HG03196 (cell line): Measurements from ENCODE around the gene KLHL29.

Experiments used
- ATAC-seq: cut with Tn5 transposase; IDR thresholded peaks from one replicate; pipeline ENCODE4 v1.9.1; 2021; ENCODE audit not compliant: unreplicated experiment

Gene KLHL29

GRCh38 chr2:23664066-23664788 is 279.2 kb downstream of the KLHL29 start:
- no peak for ATAC-seq

- ATAC-seq, result no peak
Observed at GRCh38 chr2:23666241-23666979, 281.4 kb downstream of the KLHL29 start.

GRCh38 chr2:23666980-23667357 is 282.0 kb downstream of the KLHL29 start:
- no peak for ATAC-seq

- ATAC-seq, result no peak
Observed at GRCh38 chr2:23668756-23669304, 283.9 kb downstream of the KLHL29 start.

- ATAC-seq, result no peak
Observed at GRCh38 chr2:23669413-23670244, 284.6 kb downstream of the KLHL29 start.

GRCh38 chr2:23670245-23670592 is 285.2 kb downstream of the KLHL29 start:
- ATAC-seq, result no peak

GRCh38 chr2:23673082-23673481 is 288.1 kb downstream of the KLHL29 start:
- no peak for ATAC-seq

DNA sequence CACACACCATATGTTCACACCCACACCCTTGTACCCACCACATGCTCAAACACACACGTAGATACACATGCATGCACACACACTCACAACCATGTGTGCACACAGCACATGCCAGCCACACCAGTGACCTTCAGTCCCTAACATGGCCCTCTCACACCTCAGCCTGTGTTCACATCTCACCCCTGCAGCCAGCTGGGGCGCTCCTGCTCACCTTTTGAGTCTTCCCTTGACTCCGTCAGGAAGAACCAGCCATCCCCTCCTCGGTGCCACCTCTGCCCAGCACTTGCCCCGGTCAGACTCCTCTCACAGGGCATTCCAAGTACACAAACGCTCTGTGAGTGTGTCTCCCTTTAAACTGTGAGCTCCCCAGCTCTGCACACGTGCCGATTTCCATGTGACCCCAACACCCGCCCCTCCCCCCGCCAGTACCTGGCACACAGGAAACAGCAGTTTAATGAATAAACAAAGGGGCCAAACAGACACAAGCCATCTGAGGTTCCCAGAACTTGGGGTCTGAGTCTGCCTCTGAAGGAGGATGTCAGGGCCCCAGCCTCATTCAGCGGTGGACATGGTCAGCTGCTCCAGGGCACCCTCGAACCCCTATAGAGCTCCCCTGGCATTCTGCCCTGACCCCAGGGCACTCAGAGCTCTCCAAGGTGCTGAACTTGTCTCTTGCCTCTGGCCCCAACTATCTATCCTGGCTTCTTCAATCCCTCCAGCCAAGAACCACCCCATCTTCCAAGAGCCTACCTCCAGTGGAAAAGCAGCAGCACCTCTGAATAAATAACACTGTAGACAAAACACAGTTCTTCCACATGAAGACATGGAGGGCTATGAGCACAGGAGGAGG is 289.1 kb downstream of the KLHL29 start:
- ATAC-seq, result no peak

DNA sequence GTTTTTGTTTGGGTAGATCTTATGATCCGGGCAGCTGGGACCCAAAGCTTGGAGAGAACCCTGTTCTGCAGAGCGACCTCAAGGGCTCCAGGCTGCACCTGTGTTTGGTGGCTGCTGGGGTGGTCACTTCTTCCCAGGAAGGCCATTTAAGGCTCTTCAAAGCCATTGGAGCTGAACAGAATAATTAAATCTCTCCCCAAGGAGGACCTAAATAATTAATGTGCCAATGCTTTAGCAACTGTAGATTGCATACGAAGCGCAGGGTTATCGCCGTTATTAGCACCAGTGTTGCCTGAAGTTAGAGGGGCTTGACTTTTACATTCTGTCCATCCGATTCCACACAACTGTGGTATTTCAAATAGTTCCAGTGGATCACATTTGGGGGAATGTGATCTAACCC is 290.5 kb downstream of the KLHL29 start:
- no peak for ATAC-seq

DNA sequence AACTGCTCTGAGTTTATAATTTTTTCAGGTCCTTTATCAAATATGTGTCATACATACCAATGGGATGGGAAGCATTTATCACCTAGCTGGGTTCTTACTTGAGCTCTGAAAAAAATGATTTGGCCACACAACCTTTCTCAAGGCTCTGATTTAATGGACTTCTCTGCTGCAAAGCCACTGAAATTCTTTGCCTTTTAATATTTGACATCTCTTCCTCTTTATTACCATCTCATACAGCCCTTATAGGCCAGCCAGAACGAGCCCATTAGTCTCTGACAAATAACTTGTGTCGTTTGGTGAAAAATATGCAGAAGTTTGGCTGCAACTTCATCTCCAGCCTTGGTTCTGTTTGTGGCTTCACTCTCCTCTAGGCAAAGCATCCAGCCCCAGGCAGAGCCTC is 292.9 kb downstream of the KLHL29 start:
- no peak for ATAC-seq

GRCh38 chr2:23679044-23679443 is 294.1 kb downstream of the KLHL29 start:
- no peak for ATAC-seq

GRCh38 chr2:23680951-23681350 is 296.0 kb downstream of the KLHL29 start:
- no peak for ATAC-seq

DNA sequence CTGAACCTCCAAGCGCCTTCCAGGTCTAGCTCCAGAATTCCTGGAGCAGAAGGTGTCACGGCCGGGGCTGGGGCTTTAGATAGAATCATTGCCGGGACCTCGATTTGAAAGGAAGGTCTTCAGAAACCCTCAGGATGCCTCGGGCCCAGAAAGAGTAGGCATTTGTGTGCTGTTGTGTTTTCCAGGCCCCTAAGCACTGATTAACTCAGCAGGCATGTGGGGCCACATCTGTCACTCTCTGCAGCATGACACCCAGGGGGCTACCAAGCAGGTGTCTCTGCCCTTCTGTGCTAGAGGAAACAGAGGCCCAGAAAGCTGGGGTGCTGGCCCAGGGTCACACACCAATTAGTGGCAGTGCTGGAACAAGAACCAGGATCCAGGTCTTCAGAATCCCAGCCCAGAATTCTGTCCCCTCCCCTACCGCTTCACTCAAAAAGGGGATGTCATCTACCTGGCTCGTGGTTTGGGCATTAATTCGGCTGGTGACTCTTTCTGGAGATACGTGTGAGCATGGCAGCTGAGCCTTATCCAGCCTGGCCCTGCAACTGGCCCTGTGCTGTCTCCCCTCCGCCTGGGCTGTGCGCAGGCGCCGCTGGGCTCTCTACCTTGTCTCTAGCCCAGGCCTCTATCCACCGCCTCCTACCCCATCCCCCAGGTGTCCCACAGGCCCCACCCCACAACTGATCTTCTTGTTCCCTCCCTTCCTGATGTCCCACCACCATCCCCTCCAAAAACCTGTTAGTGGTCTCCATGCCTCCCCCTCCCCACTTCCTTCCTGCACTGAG is 296.6 kb downstream of the KLHL29 start:
- no peak for ATAC-seq

GRCh38 chr2:23682481-23682880 is 297.5 kb downstream of the KLHL29 start:
- ATAC-seq, result no peak

GRCh38 chr2:23683001-23683400 is 298.0 kb downstream of the KLHL29 start:
- no peak for ATAC-seq

DNA sequence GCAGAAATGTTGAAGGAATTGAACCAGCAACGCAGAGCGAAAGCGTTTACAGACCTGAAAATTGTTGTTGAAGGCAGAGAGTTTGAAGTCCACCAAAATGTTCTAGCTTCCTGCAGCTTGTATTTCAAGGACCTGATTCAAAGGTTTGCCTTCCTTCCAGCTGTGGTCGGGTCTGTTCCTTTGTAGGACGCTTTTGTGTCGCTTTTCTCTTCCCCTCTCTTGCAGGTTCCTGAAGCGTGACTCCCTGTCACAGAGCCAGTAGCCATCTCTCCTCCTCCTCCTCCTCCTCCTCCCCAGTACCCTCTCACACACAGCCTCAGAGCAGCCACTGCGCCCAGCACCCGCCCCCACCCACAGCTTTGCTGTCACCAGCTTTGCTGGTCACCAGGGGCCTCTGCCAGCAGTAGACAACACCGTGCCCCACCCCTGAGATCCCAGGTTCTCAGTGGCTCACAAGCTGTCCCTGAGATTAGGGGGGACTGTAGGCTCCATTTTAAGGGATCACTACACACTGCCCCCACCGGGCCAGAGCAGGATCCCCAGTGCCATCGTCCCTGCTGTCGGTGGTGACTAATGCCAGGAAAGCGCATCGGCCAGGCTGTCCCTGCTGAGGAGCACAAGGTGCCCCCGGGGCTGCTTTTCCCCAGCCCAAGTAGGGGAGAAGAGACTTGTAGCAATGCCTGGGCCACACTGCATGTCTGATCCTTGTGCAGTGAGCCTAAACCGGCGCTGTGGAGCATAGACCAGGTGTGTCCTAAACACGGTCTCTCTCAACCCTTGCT is 299.6 kb downstream of the KLHL29 start:
- no peak for ATAC-seq

- ATAC-seq, result no peak
Observed at GRCh38 chr2:23685181-23685580, 300.2 kb downstream of the KLHL29 start.

DNA sequence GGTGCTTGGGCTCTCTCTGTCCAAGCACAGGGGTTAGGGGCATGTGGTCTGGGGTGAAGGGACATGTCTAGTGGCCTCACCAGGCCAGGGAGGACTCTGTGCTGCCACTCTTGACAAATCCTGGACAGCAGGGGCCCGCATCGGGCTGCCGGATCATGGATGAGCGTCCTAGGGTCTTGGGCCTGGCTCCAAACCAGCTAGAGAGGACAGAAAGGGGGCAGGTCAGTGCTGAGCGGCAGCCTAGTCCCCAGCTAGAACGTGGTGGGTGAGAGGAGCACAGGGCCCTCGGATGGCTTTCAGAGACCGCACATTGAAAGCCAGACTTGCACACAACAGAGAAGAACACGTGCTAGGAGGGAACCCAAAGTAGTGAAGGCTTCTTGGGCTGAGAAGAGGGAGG is 300.7 kb downstream of the KLHL29 start:
- no peak for ATAC-seq

DNA sequence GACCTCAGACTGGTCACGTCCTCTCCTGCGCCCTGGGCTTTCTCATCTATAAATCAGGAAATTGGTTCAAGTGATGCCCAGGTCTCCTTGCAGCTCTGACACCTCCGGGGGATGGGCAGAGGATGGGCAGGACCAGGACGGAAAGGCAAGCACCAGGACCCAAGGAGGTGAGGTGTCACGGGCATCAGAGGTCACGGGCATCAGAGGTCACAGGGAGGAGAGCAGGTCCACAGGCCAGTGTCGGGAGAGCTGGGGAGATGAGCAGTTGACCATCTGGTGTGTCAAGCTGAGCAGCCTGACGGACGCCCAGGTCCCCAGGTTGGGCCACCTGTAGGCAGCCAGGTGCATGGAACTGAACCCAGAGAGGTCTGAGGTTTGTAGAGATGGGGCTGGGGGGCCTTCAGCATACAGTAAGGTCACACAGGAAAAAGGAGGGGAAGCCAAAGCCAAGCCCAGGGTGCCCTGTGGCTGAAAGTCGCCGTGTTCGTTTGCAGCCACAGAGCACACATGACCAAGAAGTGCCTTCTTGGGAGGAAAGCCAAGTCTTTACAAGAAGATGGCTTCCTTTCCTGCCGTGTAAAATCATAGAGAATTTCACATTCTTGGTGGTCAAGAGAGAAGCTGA is 301.5 kb downstream of the KLHL29 start:
- ATAC-seq, result no peak
